Measurements from ENCODE around the gene CHRNA9.

- TF ChIP-seq REST (IDR thresholded peaks at IDR 0.05; ENCODE audit: unreplicated experiment) = no peak
- no peak for TF ChIP-seq CTCF (conservative IDR thresholded peaks at IDR 0.05; ENCODE audit: low read depth in 2 of 2)
- TF ChIP-seq EZH2 (IDR thresholded peaks at IDR 0.05; ENCODE audit: low read depth, unreplicated experiment) = no peak
- TF ChIP-seq CREB1 (CRISPR knock-in tag; IDR thresholded peaks at IDR 0.05; ENCODE audit: low read depth) = no peak
- TF ChIP-seq POLR2AphosphoS5 (IDR thresholded peaks at IDR 0.05; ENCODE audit: low read depth) = no peak
- no peak for TF ChIP-seq ETS1 (IDR thresholded peaks at IDR 0.05)
- TF ChIP-seq STAT1 (IDR thresholded peaks at IDR 0.05; ENCODE audit: unreplicated experiment) = no peak
These were observed 67.4 kb downstream of the CHRNA9 start for GRCh38 chr4:40402556-40402955.
